Ovary (tissue), 3 donors: ENCODE data around the gene MRPL55.

ENCODE experiments used
- CTCF ChIP-seq, 3 donors: fragments of 450-650 bp in 2 of 3; fragments of 200-600 bp in 1 of 3; IDR thresholded peaks; one replicate each; pipeline versions ENCODE4 v1.5.1 to v1.8.0; 2016 to 2022; ENCODE audit warnings: antibody characterized with exemption in 3 of 3, mild to moderate bottlenecking in 1 of 3
- EP300 ChIP-seq: sonication (generic); formaldehyde crosslinking; IDR thresholded peaks from one replicate; pipeline ENCODE4 v1.6.1; 2017; ENCODE audit warnings: antibody characterized with exemption
- POLR2A ChIP-seq: fragments of 450-650 bp; IDR thresholded peaks from one replicate; pipeline ENCODE4 v1.6.1; 2017; ENCODE audit warnings: antibody characterized with exemption, mild to moderate bottlenecking, moderate library complexity
- donor health status: DM: no; HTN: no; CAD: no.

- TF ChIP-seq EP300 (no peak), CTCF (IDR thresholded peaks at IDR 0.05) (no peak), POLR2A (no peak)
Measured at GRCh38 chr1:228058172-228058948, 50.7 kb downstream of the MRPL55 start.
